GM12875 (cell line): Measurements from ENCODE around the gene DCAF12.

ENCODE experiments used
- H3K4me3 ChIP-seq: one replicate; pipeline ENCODE4 v1.5.1; 2011; ENCODE audit warnings: low read depth, low read length, control low read depth
- TF ChIP-seq, protein P1 (sequence below): IDR thresholded peaks from 2 replicates; pipeline ENCODE4 v1.5.1; 2011; ENCODE audit warnings: low read depth, mild to moderate bottlenecking, control low read depth, inconsistent platforms, low read length, moderate library complexity, borderline replicate concordance; ENCODE audit not compliant: insufficient read depth

Gene DCAF12

DNA sequence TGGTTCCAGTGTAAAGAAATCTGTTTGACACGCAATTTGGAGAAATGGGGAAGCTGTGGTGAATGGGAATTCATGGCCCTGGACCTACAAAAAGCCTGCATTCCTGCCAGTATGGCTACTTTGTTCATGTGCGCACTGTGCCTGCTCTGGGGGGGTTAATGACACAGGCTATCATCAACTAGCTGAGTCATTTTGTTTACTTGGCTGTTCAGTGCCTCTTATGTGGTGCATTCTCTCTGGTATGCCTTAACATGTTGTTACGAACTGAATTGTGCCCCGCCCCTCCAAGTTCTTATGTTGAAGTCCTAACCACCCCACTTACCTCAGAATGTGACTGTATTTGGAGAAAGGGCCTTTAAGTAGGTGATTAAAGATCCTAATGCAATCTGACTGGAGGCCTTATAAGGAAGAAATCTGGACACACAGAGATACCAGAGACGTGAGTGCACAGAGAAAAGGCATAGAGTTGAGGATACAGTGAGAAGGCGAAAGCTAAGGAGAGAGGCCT, 31.9 kb upstream of the DCAF12 start:
- no peak overlapping the region for H3K4me3 ChIP-seq
- TF ChIP-seq, protein P1, sequence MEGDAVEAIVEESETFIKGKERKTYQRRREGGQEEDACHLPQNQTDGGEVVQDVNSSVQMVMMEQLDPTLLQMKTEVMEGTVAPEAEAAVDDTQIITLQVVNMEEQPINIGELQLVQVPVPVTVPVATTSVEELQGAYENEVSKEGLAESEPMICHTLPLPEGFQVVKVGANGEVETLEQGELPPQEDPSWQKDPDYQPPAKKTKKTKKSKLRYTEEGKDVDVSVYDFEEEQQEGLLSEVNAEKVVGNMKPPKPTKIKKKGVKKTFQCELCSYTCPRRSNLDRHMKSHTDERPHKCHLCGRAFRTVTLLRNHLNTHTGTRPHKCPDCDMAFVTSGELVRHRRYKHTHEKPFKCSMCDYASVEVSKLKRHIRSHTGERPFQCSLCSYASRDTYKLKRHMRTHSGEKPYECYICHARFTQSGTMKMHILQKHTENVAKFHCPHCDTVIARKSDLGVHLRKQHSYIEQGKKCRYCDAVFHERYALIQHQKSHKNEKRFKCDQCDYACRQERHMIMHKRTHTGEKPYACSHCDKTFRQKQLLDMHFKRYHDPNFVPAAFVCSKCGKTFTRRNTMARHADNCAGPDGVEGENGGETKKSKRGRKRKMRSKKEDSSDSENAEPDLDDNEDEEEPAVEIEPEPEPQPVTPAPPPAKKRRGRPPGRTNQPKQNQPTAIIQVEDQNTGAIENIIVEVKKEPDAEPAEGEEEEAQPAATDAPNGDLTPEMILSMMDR, result no peak

GRCh38 chr9:34157898-34158297, 31.4 kb upstream of the DCAF12 start:
- TF ChIP-seq, protein P1, result no peak
- H3K4me3 ChIP-seq, result no peak overlapping the region

- no peak overlapping the region for H3K4me3 ChIP-seq
- TF ChIP-seq, protein P1, result no peak
These were observed 30.8 kb upstream of the DCAF12 start for GRCh38 chr9:34157318-34157717.

- TF ChIP-seq, protein P1, result no peak
- H3K4me3 ChIP-seq, result no peak overlapping the region
These were observed 27.6 kb upstream of the DCAF12 start for GRCh38 chr9:34154057-34154456.

GRCh38 chr9:34151398-34151797, 24.9 kb upstream of the DCAF12 start:
- TF ChIP-seq, protein P1, result no peak
- H3K4me3 ChIP-seq, result no peak overlapping the region

DNA sequence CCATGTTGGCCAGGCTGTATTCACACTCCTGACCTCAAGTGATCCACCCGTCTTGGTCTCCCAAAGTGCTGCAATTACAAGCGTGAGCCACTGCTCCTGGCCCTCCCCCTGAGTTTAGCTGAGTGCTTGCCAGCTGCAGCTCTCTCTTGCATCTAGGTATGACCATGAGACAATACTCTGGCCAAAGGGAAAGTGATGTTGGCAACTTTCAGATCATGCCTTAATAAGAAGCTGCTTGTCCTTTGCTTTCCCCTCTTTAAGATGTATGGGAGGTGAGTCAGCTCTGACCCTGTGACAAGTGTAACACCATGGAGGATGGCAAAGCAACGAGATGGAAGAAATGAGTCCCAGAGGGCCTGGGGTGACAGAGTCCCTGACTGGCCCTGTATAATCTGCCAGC, 18.7 kb upstream of the DCAF12 start:
- TF ChIP-seq, protein P1, result no peak
- H3K4me3 ChIP-seq, result no peak overlapping the region

DNA sequence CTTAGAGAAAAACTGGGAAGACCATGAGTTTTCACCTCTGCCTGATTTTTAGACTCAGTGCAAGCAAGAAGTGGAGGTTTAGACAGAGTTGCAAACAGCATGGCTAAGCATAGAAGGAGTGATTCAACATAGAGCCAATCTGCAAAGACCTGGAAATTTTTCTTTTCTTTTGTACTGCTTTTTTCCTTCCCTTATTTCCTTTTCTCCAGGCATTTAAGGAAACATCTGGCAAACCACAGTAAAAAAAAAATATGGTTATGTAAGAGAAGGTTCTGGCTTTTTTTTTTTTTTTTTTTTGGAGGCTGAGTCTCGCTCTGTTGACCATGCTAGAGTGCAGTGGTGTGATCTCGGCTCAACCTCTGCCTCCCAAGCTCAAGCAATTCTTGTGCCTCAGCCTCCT, 16.6 kb upstream of the DCAF12 start:
- TF ChIP-seq, protein P1, result no peak
- H3K4me3 ChIP-seq, result no peak overlapping the region
